DND-41 (cell line): ENCODE data around the gene MACROD2.

Experiments used
- ATAC-seq: fragments of 200-7000 bp; cut with Tn5 transposase; 3 replicates; pipeline ENCODE4 v1.9.1; 2021; ENCODE audit warnings: low read depth; ENCODE audit not compliant: insufficient read depth
- DNase-seq: peaks from one replicate; pipeline ENCODE4 v3.0.0-alpha.2; 2020
- H2AFZ ChIP-seq: 2 replicates; pipeline ENCODE4 v1.6.0; 2012; ENCODE audit warnings: low read depth, low read length
- H3K27ac ChIP-seq: 2 replicates; pipeline ENCODE4 v1.5.1; 2012; ENCODE audit warnings: low read length, inconsistent platforms
- H3K27me3 ChIP-seq: fragments of 200-600 bp; sonication (generic); 2 replicates; pipeline ENCODE4 v1.6.0; 2012; ENCODE audit warnings: low read length, mild to moderate bottlenecking, inconsistent platforms; ENCODE audit not compliant: insufficient read depth, poor library complexity
- H3K36me3 ChIP-seq: 2 replicates; pipeline ENCODE4 v1.5.1; 2012; ENCODE audit warnings: low read length, inconsistent platforms; ENCODE audit not compliant: insufficient read depth
- H3K4me1 ChIP-seq: 2 replicates; pipeline ENCODE4 v1.5.1; 2012; ENCODE audit warnings: mild to moderate bottlenecking, low read length; ENCODE audit not compliant: insufficient read depth
- H3K4me2 ChIP-seq: 2 replicates; pipeline ENCODE4 v1.6.0; 2012; ENCODE audit warnings: mild to moderate bottlenecking, moderate library complexity, low read length, inconsistent platforms; ENCODE audit not compliant: insufficient read depth
- H3K4me3 ChIP-seq, 2 experiments: fragments of 200-600 bp in 1 of 2; shearing (Covaris generic) in 1 of 2; 2 replicates each; pipeline ENCODE4 v1.5.1; 2012 to 2016; ENCODE audit warnings: inconsistent platforms in 2 of 2, low read length in 2 of 2, mild to moderate bottlenecking in 2 of 2, low read depth in 1 of 2, moderate library complexity in 1 of 2
- H3K79me2 ChIP-seq: 2 replicates; pipeline ENCODE4 v1.6.0; 2012; ENCODE audit warnings: low read length, inconsistent platforms; ENCODE audit not compliant: insufficient read depth
- H3K9ac ChIP-seq: 2 replicates; pipeline ENCODE4 v1.6.0; 2012; ENCODE audit warnings: low read depth, mild to moderate bottlenecking, inconsistent platforms, low read length, moderate library complexity
- H3K9me3 ChIP-seq: 2 replicates; pipeline ENCODE4 v1.5.1; 2012; ENCODE audit warnings: low read length, moderate library complexity, mild to moderate bottlenecking, inconsistent platforms; ENCODE audit not compliant: insufficient read depth, severe bottlenecking
- H4K20me1 ChIP-seq: 2 replicates; pipeline ENCODE4 v1.6.0; 2012; ENCODE audit warnings: low read length; ENCODE audit not compliant: insufficient read depth
- CTCF ChIP-seq: IDR thresholded peaks from 2 replicates; pipeline ENCODE4 v1.5.1; 2012; ENCODE audit warnings: borderline replicate concordance, low read length, moderate library complexity, mild to moderate bottlenecking; ENCODE audit not compliant: poor library complexity, severe bottlenecking; ENCODE audit errors: extremely low read depth
- EZH2 ChIP-seq: IDR thresholded peaks from 3 replicates; pipeline ENCODE4 v1.6.1; 2012; ENCODE audit warnings: borderline replicate concordance, low read depth, mild to moderate bottlenecking, moderate library complexity, low read length, inconsistent platforms; ENCODE audit not compliant: severe bottlenecking

Gene MACROD2

GRCh38 chr20:14709439-14709838 lies 714.1 kb downstream of the MACROD2 start:
- H3K9ac ChIP-seq, result no peak overlapping the region

GRCh38 chr20:14710951-14711350 lies 715.6 kb downstream of the MACROD2 start:
- no peaks in the 10 kb centered on the region for H3K36me3 ChIP-seq
- H3K4me3 ChIP-seq, result no peak overlapping the region
- ATAC-seq, result no peak
- no peak overlapping the region for H3K9ac ChIP-seq
- no peak overlapping the region for H2AFZ ChIP-seq
- no peak for DNase-seq
- H4K20me1 ChIP-seq, result no peaks in the 10 kb centered on the region
- no peaks in the 10 kb centered on the region for H3K27me3 ChIP-seq
- H3K4me2 ChIP-seq, result no peak overlapping the region
- no peak overlapping the region for H3K27ac ChIP-seq
- H3K79me2 ChIP-seq, result no peaks in the 10 kb centered on the region
- no peaks in the 10 kb centered on the region for H3K9me3 ChIP-seq
- TF ChIP-seq CTCF, result no peak
- TF ChIP-seq EZH2, result no peak
- H3K4me1 ChIP-seq, result no peaks in the 10 kb centered on the region

More at GRCh38 chr20:14709439-14709838, 714.1 kb downstream of the MACROD2 start:
- Histone ChIP-seq H3K4me2 (no peak overlapping the region), H3K79me2 (no peaks in the 10 kb centered on the region), H3K27ac (no peak overlapping the region), H3K36me3 (no peaks in the 10 kb centered on the region), H2AFZ (no peak overlapping the region), H3K9me3 (no peaks in the 10 kb centered on the region), H4K20me1 (no peaks in the 10 kb centered on the region), H3K4me1 (no peaks in the 10 kb centered on the region), H3K27me3 (no peaks in the 10 kb centered on the region), H3K4me3 (no peak overlapping the region)
- no peak for DNase-seq
- TF ChIP-seq CTCF (no peak), EZH2 (no peak)
- ATAC-seq, result no peak

- H3K27ac ChIP-seq, result no peak overlapping the region
- no peaks in the 10 kb centered on the region for H4K20me1 ChIP-seq
- DNase-seq (no peak), ATAC-seq (no peak)
- no peaks in the 10 kb centered on the region for H3K4me1 ChIP-seq
- H3K36me3 ChIP-seq, result no peaks in the 10 kb centered on the region
- no peak overlapping the region for H3K4me2 ChIP-seq
- no peaks in the 10 kb centered on the region for H3K79me2 ChIP-seq
- H2AFZ ChIP-seq, result no peak overlapping the region
- H3K4me3 ChIP-seq, result no peak overlapping the region
- no peaks in the 10 kb centered on the region for H3K9me3 ChIP-seq
- no peak overlapping the region for H3K9ac ChIP-seq
- no peaks in the 10 kb centered on the region for H3K27me3 ChIP-seq
- TF ChIP-seq EZH2, result no peak
- no peak for TF ChIP-seq CTCF
Observed at GRCh38 chr20:14711652-14712051, 716.3 kb downstream of the MACROD2 start.

- TF ChIP-seq CTCF (no peak), EZH2 (no peak)
- Histone ChIP-seq H3K4me1 (no peaks in the 10 kb centered on the region), H3K4me2 (no peak overlapping the region), H2AFZ (no peak overlapping the region), H3K27ac (no peak overlapping the region), H3K27me3 (no peaks in the 10 kb centered on the region), H3K9ac (no peak overlapping the region), H3K4me3 (no peak overlapping the region), H3K79me2 (no peaks in the 10 kb centered on the region), H3K9me3 (no peaks in the 10 kb centered on the region), H4K20me1 (no peaks in the 10 kb centered on the region), H3K36me3 (no peaks in the 10 kb centered on the region)
- DNase-seq (no peak), ATAC-seq (no peak)
Observed at GRCh38 chr20:14712302-14712739, 717.0 kb downstream of the MACROD2 start.
